ENCODE measurements around the gene PRKD2.

GRCh38 chr19:46719629-46720502 lies 3.0 kb upstream of the PRKD2 start:
- no peak for TF ChIP-seq TAF1 (IDR thresholded peaks at IDR 0.05; ENCODE audit: borderline replicate concordance, insufficient read depth, low read length)
- no peak for TF ChIP-seq POLR2AphosphoS5 (IDR thresholded peaks at IDR 0.05; ENCODE audit: low read depth, low read length)
- TF ChIP-seq REST (IDR thresholded peaks at IDR 0.05; ENCODE audit: insufficient read depth in 1 of 2, low read depth in 2 of 2, low read length in 2 of 2): no peak
- TF ChIP-seq SIN3A (IDR thresholded peaks at IDR 0.05; ENCODE audit: borderline replicate concordance, insufficient read depth, low read length): no peak
- no peak for TF ChIP-seq FOXP2 (optimal IDR thresholded peaks at IDR 0.05; ENCODE audit: borderline replicate concordance, extremely low read depth, extremely low read length, insufficient read depth)

Measured in PFSK-1 (cell line).